Measurements from ENCODE around the gene MAPK8IP2. TPM values are rescaled to one million over a fixed set of nuclear protein-coding genes. Genes with fewer than 3 reads are reported as not detected.

MAPK8IP2 gene
- 0.10 and 0.33 TPM in 2 replicates for total RNA-seq

GRCh38 chr22:50600538-50600937 lies at the start of gene MAPK8IP2:
Gene MAPK8IP2, plus strand, starts transcription at chr22:50600793. Its CDS starts 26 bp downstream, at chr22:50600819.

GRCh38 chr22:50562523-50563412 lies 37.8 kb upstream of the MAPK8IP2 start, which contains the start of gene SYCE3:
Gene SYCE3, minus strand, starts transcription at chr22:50562919. Its CDS starts 6,514 bp downstream, at chr22:50556405.

GRCh38 chr22:50577987-50578775 lies 22.4 kb upstream of the MAPK8IP2 start, which contains the start of gene CPT1B:
Gene CPT1B, minus strand, starts transcription at chr22:50578427. Its CDS starts 512 bp downstream, at chr22:50577915.

GRCh38 chr22:50582493-50583293 lies 17.9 kb upstream of the MAPK8IP2 start, which contains the start of gene CHKB:
Gene CHKB, minus strand, starts transcription at chr22:50582849. Its CDS starts 68 bp downstream, at chr22:50582781.

GRCh38 chr22:50627642-50628542 lies 27.3 kb downstream of the MAPK8IP2 start, which contains the start of gene ARSA:
Gene ARSA, minus strand, starts transcription at chr22:50628152. Its CDS starts 373 bp downstream, at chr22:50627779.

Other genes starting within 250 kb of the MAPK8IP2 start
- gene SBF1, start 125.8 kb upstream of the MAPK8IP2 start, total RNA-seq = 50.7 and 68.9 TPM in 2 replicates
- gene ADM2, start 119.2 kb upstream of the MAPK8IP2 start, total RNA-seq = 0.48 and 0.65 TPM in 2 replicates
- not detected in 2 replicates for gene MIOX, start 113.9 kb upstream of the MAPK8IP2 start, total RNA-seq
- 43.1 and 52.6 TPM in 2 replicates for gene LMF2, start 93.1 kb upstream of the MAPK8IP2 start, total RNA-seq
- 27.8 and 31.7 TPM in 2 replicates for gene NCAPH2, start 92.6 kb upstream of the MAPK8IP2 start, total RNA-seq
- 2.9 and 3.2 TPM in 2 replicates for gene SCO2, start 75.2 kb upstream of the MAPK8IP2 start, total RNA-seq
- 5.5 and 9.5 TPM in 2 replicates for gene TYMP, start 70.8 kb upstream of the MAPK8IP2 start, total RNA-seq
- gene KLHDC7B, start 54.9 kb upstream of the MAPK8IP2 start, total RNA-seq = under 0.01 TPM in 1 of 2 replicates, not detected in the other
- gene SYCE3, start 37.9 kb upstream of the MAPK8IP2 start, total RNA-seq = not detected in 2 replicates
- gene CPT1B, start 22.4 kb upstream of the MAPK8IP2 start, total RNA-seq = 2.0 and 2.5 TPM in 2 replicates
- gene CHKB, start 17.9 kb upstream of the MAPK8IP2 start, total RNA-seq = 32.6 and 36.6 TPM in 2 replicates
- 20.8 and 41.5 TPM in 2 replicates for gene ARSA, start 27.4 kb downstream of the MAPK8IP2 start, total RNA-seq
- 29.8 and 43.8 TPM in 2 replicates for gene SHANK3, start 72.0 kb downstream of the MAPK8IP2 start, total RNA-seq
- gene ACR, start 137.4 kb downstream of the MAPK8IP2 start, total RNA-seq = 0.38 and 1.3 TPM in 2 replicates
- 13.5 and 16.0 TPM in 2 replicates for gene RABL2B, start 182.8 kb downstream of the MAPK8IP2 start, total RNA-seq